IMR-90 (cell line): ENCODE data around the gene ENOX2. TPM values are rescaled to one million over a fixed set of nuclear protein-coding genes. Genes with fewer than 3 reads are reported as not detected.

ENCODE experiments used
- ATAC-seq: fragments of 200-7000 bp; cut with Tn5 transposase; 2 replicates; pipeline ENCODE4 v1.9.1; 2020; ENCODE audit warnings: low read depth, mild to moderate bottlenecking, moderate library complexity
- BruUV-seq: library from RNA; stranded (reverse); fragments of 400-500 nt; replicated peaks from 2 replicates; lab custom pipeline; 2021; lab: Mats Ljungman, UMichigan
- CTCF ChIA-PET: fragments of 300-600 bp; formaldehyde crosslinking; extraction: SDS; loops from one replicate; lab custom pipeline; 2021; ENCODE audit warnings: antibody characterized with exemption; lab: Yijun Ruan, JAX
- POLR2A ChIA-PET: fragments of 300-600 bp; sonication (Branson Sonifier 250); formaldehyde crosslinking; loops from one replicate; lab custom pipeline; 2022; ENCODE audit warnings: antibody characterized with exemption; ENCODE audit not compliant: unreplicated experiment; lab: Charles Lee
- DNase-seq: peaks from one replicate; pipeline ENCODE4 v3.0.0; 2013
- H2AFZ ChIP-seq: replicated peaks from 2 replicates; pipeline ENCODE3; 2013; ENCODE audit warnings: low read length, mild to moderate bottlenecking; ENCODE audit not compliant: poor library complexity
- H2AK5ac ChIP-seq: 2 replicates; pipeline ENCODE4 v1.6.1; 2013; ENCODE audit warnings: low read depth, low read length, inconsistent platforms
- H2AK9ac ChIP-seq: replicated peaks from 2 replicates; pipeline ENCODE3; 2013; ENCODE audit warnings: mild to moderate bottlenecking, low read depth, low read length, moderate library complexity; ENCODE audit not compliant: poor library complexity
- H2BK120ac ChIP-seq: 2 replicates; pipeline ENCODE4 v1.6.1; 2013; ENCODE audit warnings: low read depth, low read length, inconsistent platforms
- H2BK15ac ChIP-seq: 3 replicates; pipeline ENCODE4 v1.6.1; 2013; ENCODE audit warnings: low read depth, low read length, inconsistent platforms
- H2BK20ac ChIP-seq: 2 replicates; pipeline ENCODE4 v1.6.1; 2013; ENCODE audit warnings: low read depth, mild to moderate bottlenecking, inconsistent platforms, low read length, moderate library complexity
- H2BK5ac ChIP-seq: 2 replicates; pipeline ENCODE4 v1.6.1; 2013; ENCODE audit warnings: mild to moderate bottlenecking, low read depth, low read length, inconsistent platforms; ENCODE audit not compliant: poor library complexity, severe bottlenecking
- H3K14ac ChIP-seq: replicated peaks from 2 replicates; pipeline ENCODE4 v1.6.1; 2013; ENCODE audit warnings: low read depth, low read length, inconsistent platforms
- H3K18ac ChIP-seq: 2 replicates; pipeline ENCODE4 v1.6.1; 2013; ENCODE audit warnings: low read depth, low read length, control low read depth
- H3K23ac ChIP-seq: 2 replicates; pipeline ENCODE4 v1.6.1; 2013; ENCODE audit warnings: low read depth, low read length, inconsistent platforms
- H3K27ac ChIP-seq: 2 replicates; pipeline ENCODE4 v1.5.1; 2013; ENCODE audit warnings: mild to moderate bottlenecking, control low read depth, low read length; ENCODE audit not compliant: insufficient read depth
- H3K27me3 ChIP-seq: 2 replicates; pipeline ENCODE4 v1.6.1; 2013; ENCODE audit warnings: low read length; ENCODE audit not compliant: control insufficient read depth, insufficient read depth
- H3K36me3 ChIP-seq: 2 replicates; pipeline ENCODE4 v1.6.1; 2013; ENCODE audit warnings: low read length, mixed read lengths; ENCODE audit not compliant: control insufficient read depth, insufficient read depth
- H3K4ac ChIP-seq: 2 replicates; pipeline ENCODE4 v1.6.1; 2013; ENCODE audit warnings: low read depth, low read length, inconsistent platforms
- H3K4me1 ChIP-seq: 2 replicates; pipeline ENCODE4 v1.6.1; 2013; ENCODE audit warnings: low read length, mixed read lengths; ENCODE audit not compliant: control insufficient read depth, insufficient read depth
- H3K4me2 ChIP-seq: 2 replicates; pipeline ENCODE4 v1.6.1; 2013; ENCODE audit warnings: low read depth, mild to moderate bottlenecking, control low read depth, low read length, moderate library complexity
- H3K4me3 ChIP-seq: 2 replicates; pipeline ENCODE4 v1.5.1; 2013; ENCODE audit warnings: low read depth, mild to moderate bottlenecking, control low read depth, low read length, moderate library complexity; ENCODE audit not compliant: insufficient read depth
- H3K56ac ChIP-seq: 2 replicates; pipeline ENCODE4 v1.6.1; 2013; ENCODE audit warnings: low read length, inconsistent platforms; ENCODE audit not compliant: insufficient read depth; ENCODE audit errors: extremely low read depth
- H3K79me1 ChIP-seq, 2 experiments: 2 replicates each; pipeline ENCODE4 v1.6.1; 2013; ENCODE audit warnings: low read length in 2 of 2, inconsistent platforms in 1 of 2, low read depth in 1 of 2
- H3K9ac ChIP-seq: 2 replicates; pipeline ENCODE4 v1.6.1; 2013; ENCODE audit warnings: low read depth, low read length, control low read depth
- H3K9me1 ChIP-seq: 2 replicates; pipeline ENCODE4 v1.6.1; 2013; ENCODE audit warnings: low read length, inconsistent platforms; ENCODE audit not compliant: insufficient read depth
- H3K9me3 ChIP-seq: 2 replicates; pipeline ENCODE4 v1.6.1; 2013; ENCODE audit warnings: low read length; ENCODE audit not compliant: control insufficient read depth, insufficient read depth
- H4K20me1 ChIP-seq: 2 replicates; pipeline ENCODE4 v1.6.1; 2013; ENCODE audit warnings: low read length, inconsistent platforms; ENCODE audit not compliant: insufficient read depth
- H4K5ac ChIP-seq: 2 replicates; pipeline ENCODE4 v1.6.1; 2013; ENCODE audit warnings: mild to moderate bottlenecking, low read depth, low read length, control low read depth
- H4K8ac ChIP-seq, 2 experiments: 2 replicates each; pipeline ENCODE4 v1.6.1; 2013; ENCODE audit warnings: low read depth in 2 of 2, low read length in 2 of 2, control low read depth in 1 of 2, inconsistent platforms in 1 of 2
- H4K91ac ChIP-seq: 2 replicates; pipeline ENCODE4 v1.6.1; 2013; ENCODE audit warnings: low read depth, low read length, inconsistent platforms; ENCODE audit not compliant: insufficient read depth
- CEBPB ChIP-seq: IDR thresholded peaks from 2 replicates; pipeline ENCODE4 v1.6.1; 2012; ENCODE audit warnings: low read depth, low read length, improper control_type of control experiment
- CHD1 ChIP-seq: IDR thresholded peaks from 2 replicates; pipeline ENCODE4 v1.6.1; 2012; ENCODE audit warnings: low read depth, low read length, improper control_type of control experiment
- MAZ ChIP-seq: IDR thresholded peaks from 2 replicates; pipeline ENCODE4 v1.6.1; 2012; ENCODE audit warnings: low read depth, mild to moderate bottlenecking, low read length, improper control_type of control experiment, moderate library complexity, borderline replicate concordance
- NFE2L2 ChIP-seq: fragments of 150-350 bp; IDR thresholded peaks from 2 replicates; pipeline ENCODE4 v1.6.1; 2016; ENCODE audit warnings: low read depth, mild to moderate bottlenecking, low read length
- RAD21 ChIP-seq: IDR thresholded peaks from 2 replicates; pipeline ENCODE4 v1.6.1; 2012; ENCODE audit warnings: low read length, improper control_type of control experiment
- RCOR1 ChIP-seq: IDR thresholded peaks from 2 replicates; pipeline ENCODE4 v1.6.1; 2012; ENCODE audit warnings: mild to moderate bottlenecking, low read length, improper control_type of control experiment; ENCODE audit not compliant: insufficient replicate concordance
- RFX5 ChIP-seq: IDR thresholded peaks from 2 replicates; pipeline ENCODE4 v1.8.0; 2012; ENCODE audit warnings: low read depth, mild to moderate bottlenecking, low read length, moderate library complexity
- WGBS, 2 experiments: methylation state at CpG; one replicate each; pipeline versions ENCODE4 v1.1.5 to v1.1.7; 2013; ENCODE audit warnings: missing lambda C conversion rate in 2 of 2; ENCODE audit not compliant: insufficient read length in 1 of 2; ENCODE audit errors: extremely low coverage in 2 of 2; 5-methylcytosine and 5-hydroxymethylcytosine counted together
- dilution Hi-C: fragments of 300-500 bp; cut with HindIII; formaldehyde crosslinking; loops from one replicate; pipeline ENCODE4 v1.14.3; 2018; ENCODE audit warnings: low sequenced_read_pairs; ENCODE audit not compliant: unreplicated experiment
- in situ Hi-C: fragments of 300-500 bp; cut with MboI; formaldehyde crosslinking; loops from 3 replicates; pipeline ENCODE4 v1.14.3; 2019; ENCODE audit warnings: low sequenced_read_pairs, inconsistent platforms, mixed read lengths
- intact Hi-C: fragments of 100-400 bp; cut with micrococcal nuclease; formaldehyde crosslinking; loops from 2 replicates; pipeline ENCODE4 v1.10.0; 2022
- polyA plus RNA-seq, 3 experiments: library from polyadenylated mRNA; depleted of rRNA; stranded (reverse); fragments of >200 nt; gene quantifications; 2 replicates each; pipeline ENCODE4 v1.2.3, GENCODE V29; 2012; ENCODE audit warnings: low replicate concordance in 1 of 3
- total RNA-seq: library from RNA; depleted of rRNA; stranded (reverse); fragments of >200 nt; gene quantifications from 2 replicates; pipeline ENCODE4 v1.2.3, GENCODE V29; 2012
- TF ChIP-seq, protein P1 (sequence below): conservative IDR thresholded peaks from 2 replicates; pipeline ENCODE4 v1.5.1; 2012; ENCODE audit warnings: mild to moderate bottlenecking, low read depth, low read length, improper control_type of control experiment

Gene ENOX2
- total and polyA plus RNA-seq, 2 of the 4 experiments (the other 2 are of a cell fraction): 6.3 to 11.8 TPM

DNA sequence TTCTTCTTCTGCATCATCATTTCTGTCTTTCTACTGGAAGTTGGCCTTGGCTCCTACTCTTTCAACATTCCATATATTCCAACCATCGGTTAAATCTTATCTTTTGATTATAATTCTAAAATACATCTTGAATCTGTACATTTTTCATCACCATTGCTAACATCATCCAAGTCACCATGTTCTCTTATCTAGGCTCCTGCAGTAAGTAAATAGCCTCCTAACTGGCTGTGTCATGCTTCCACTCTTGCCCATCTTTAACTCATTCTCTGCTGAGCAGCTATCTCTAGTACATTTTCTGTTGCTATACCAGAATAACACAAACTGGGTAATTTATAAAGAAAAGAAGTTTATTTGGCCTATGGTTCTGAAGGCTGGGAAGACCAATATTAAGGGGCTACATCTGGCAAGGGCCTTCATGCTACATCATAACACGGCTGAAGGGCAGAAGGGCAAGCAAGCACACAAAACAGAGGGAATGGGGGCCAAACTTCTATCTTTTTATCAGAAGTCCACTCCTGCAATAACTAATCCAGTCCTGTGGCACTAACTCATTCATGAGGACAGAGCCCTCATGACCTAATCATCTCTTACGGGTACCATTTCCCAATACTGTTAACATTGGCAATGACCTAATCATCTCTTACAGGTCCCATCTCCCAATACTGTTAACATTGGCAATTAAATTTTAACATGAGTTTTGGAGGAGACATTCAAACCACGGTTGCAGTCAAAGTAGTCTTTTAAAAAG, 72.2 kb downstream of the ENOX2 start:
- no peak overlapping the region for H2AFZ ChIP-seq
- no peak overlapping the region for H3K4ac ChIP-seq
- no peak overlapping the region for H2BK5ac ChIP-seq
- H3K23ac ChIP-seq: no peak overlapping the region
- ChIA-PET POLR2A (no interaction called here), CTCF (no interaction called here)
- H3K27ac ChIP-seq: no peak overlapping the region
- no peaks in the 10 kb centered on the region for H3K36me3 ChIP-seq
- DNase-seq: no peak
- H3K9me1 ChIP-seq: no peaks in the 10 kb centered on the region
- H4K5ac ChIP-seq: no peak overlapping the region
- no peak overlapping the region for H2BK15ac ChIP-seq
- H3K56ac ChIP-seq: no peak overlapping the region
- no peak overlapping the region for H4K91ac ChIP-seq
- H3K27me3 ChIP-seq: no peaks in the 10 kb centered on the region; the same call in 1 of the 2 replicates
- no peak overlapping the region for H2AK5ac ChIP-seq
- no CpG with 5 or more reads among the region's 4 CpGs for WGBS, 2 experiments
- no peak overlapping the region for H3K4me3 ChIP-seq
- no peak overlapping the region for H3K14ac ChIP-seq
- TF ChIP-seq, protein P1, sequence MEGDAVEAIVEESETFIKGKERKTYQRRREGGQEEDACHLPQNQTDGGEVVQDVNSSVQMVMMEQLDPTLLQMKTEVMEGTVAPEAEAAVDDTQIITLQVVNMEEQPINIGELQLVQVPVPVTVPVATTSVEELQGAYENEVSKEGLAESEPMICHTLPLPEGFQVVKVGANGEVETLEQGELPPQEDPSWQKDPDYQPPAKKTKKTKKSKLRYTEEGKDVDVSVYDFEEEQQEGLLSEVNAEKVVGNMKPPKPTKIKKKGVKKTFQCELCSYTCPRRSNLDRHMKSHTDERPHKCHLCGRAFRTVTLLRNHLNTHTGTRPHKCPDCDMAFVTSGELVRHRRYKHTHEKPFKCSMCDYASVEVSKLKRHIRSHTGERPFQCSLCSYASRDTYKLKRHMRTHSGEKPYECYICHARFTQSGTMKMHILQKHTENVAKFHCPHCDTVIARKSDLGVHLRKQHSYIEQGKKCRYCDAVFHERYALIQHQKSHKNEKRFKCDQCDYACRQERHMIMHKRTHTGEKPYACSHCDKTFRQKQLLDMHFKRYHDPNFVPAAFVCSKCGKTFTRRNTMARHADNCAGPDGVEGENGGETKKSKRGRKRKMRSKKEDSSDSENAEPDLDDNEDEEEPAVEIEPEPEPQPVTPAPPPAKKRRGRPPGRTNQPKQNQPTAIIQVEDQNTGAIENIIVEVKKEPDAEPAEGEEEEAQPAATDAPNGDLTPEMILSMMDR: no peak
- TF ChIP-seq MAZ: no peak
- TF ChIP-seq NFE2L2: no peak
- TF ChIP-seq CEBPB: no peak
- TF ChIP-seq RCOR1: no peak
- TF ChIP-seq CHD1: no peak
- no peak for TF ChIP-seq RAD21
- TF ChIP-seq RFX5: no peak
- no peaks in the 10 kb centered on the region for H3K4me1 ChIP-seq
- no peak overlapping the region for H4K8ac ChIP-seq
- H3K4me2 ChIP-seq: no peak overlapping the region
- BruUV-seq: no TSS peak
- H4K20me1 ChIP-seq: no peaks in the 10 kb centered on the region
- no peak overlapping the region for H2BK120ac ChIP-seq
- no peak overlapping the region for H2BK20ac ChIP-seq
- no peak overlapping the region for H2AK9ac ChIP-seq
- H3K79me1 ChIP-seq: no peaks in the 10 kb centered on the region
- no peak overlapping the region for H3K9ac ChIP-seq
- dilution Hi-C loops: no loop called here
- H3K9me3 ChIP-seq: no peaks in the 10 kb centered on the region
- in situ Hi-C loops: no loop called here
- ATAC-seq: no peak
- H3K18ac ChIP-seq: no peak overlapping the region
- intact Hi-C loops: no loop called here
